ENCODE data around the gene TXNDC11. TPM values are rescaled to one million over a fixed set of nuclear protein-coding genes. Genes with fewer than 3 reads are reported as not detected.
A peak's percentile ranks its signal among the peaks of the same experiment; 100 is the strongest.

Gene TXNDC11
- polyA plus RNA-seq, 3 donors, result 40.2 to 42.6 (median 41.7) TPM

DNA sequence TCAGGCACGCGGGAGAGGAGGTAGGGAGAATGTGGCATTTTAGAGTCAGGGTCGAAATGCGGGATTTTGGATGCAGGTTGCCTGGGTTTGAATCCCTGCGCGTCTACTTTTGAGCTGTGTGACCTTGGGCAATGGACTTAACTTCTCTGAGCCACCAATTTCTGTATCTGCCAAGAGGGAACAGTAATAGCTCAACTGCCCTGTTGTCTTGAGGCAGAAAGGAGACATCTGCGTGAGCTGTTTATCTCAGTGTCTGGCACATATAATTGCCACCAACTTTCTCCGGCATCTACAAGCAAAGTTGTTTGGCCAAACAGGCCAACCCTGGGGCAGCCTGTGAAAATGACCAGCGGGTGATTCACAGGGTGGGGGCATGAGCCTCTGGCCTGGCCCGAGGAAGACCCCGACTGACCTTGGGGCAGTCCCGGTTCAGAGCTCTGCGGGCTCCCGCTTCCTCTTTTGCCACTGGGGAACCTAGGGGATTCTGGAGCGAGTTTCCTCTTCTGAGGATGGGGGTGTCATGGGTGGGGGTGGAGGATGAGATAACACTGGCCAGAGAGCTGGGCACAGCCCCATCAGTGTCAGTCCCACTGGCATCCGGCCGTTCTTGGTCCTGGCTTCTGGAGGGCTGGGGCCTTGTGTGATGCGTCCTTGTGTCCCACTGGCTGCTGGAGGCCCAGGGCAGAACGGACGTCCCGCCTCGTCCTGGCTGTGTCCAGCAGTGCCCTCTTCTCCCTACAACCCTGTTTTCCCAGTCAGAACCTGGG, 73.1 kb downstream of the TXNDC11 start:
- no peak for DNase-seq (ENCODE audit: extremely low read depth in 1 of 11, low read depth in 9 of 11, low spot score in 4 of 11)

DNA sequence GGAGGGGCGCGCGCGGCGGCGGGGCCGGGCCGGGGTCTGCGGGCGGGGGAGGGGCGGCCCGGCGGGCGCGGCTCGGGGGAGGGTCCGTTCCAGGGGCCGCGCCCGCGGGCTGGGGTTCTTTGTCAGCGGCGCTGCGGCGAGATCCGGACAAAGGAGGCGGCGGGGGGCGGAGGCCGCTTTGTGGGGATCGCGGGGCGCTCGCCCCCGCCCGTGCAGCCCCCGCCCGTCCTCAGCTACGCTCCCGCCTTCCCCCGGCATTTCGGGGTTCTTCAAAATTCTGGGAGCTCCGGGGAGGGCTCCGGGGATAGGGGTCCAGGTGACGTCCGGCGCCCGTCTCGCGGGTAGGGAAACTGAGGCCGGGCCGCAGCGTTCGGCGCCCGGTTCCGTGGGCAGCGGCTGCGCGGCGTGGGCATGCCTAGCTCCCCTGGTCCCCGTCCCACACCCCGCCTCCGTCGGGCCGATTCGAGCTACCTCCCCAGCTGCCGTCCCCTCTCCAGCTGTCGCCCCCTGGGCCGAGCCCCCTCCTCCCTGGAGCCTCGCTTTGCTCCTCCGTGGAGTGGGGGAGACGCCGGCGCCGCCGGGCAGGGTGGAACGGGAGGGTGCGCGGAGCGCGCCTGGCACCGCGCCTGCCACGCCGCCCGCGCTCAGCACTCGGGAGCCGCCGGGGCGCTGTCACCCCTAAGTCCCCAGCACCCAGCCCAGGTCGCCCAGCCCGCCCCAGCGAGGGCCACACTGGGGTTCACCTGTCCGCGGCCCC, 73.9 kb downstream of the TXNDC11 start:
- DNase-seq (ENCODE audit: extremely low read depth in 1 of 11, low read depth in 9 of 11, low spot score in 4 of 11), result no peak

DNA sequence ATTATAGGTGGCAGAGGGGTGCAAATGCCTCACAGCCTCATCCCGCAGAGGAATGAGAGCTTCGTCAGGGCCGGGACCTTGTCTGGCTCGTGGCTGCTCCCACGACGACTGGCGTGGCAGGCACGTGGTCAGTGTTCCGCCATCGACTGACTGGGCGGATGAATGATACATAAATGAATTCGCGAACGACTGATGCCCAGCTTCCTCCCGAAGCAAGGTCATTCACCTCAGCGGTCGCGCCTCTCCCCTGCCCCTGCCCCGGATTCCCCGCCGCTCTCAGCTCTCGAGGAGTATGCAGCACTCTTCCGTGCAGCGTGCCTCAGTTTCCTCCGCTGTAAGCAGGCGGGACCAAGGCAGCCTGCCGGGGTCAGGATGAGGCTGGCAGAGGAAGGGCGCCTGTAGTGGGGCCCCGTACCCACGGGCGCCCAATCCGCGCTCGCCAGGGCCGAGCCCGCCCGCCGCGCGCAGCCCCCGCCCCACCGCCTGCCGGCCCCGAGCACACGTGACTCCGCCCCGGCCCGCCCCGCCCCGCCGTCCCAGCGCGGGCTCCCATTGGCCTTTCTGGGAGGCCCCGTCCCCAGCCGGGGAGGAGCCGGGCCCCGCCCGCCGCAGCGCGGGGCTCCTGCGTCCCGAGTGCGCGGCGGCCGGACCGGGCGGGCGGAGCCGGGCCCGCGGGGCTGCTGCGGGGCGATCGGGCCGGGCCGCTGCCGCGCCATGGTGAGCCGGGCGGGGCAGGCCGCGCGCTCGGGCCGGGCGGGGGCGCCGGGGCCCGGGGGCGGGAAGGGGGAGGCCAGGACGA, 74.6 kb downstream of the TXNDC11 start, which contains the start of gene SNN:
Gene SNN (plus strand): TSS at position 632 of the 799 bp plus-strand sequence. CDS start 7,605 bp downstream, outside the sequence.
- peak in 10 of 11 donors; percentile 50 to 89 (median 82) for DNase-seq (ENCODE audit: extremely low read depth in 1 of 11, low read depth in 9 of 11, low spot score in 4 of 11)

DNA sequence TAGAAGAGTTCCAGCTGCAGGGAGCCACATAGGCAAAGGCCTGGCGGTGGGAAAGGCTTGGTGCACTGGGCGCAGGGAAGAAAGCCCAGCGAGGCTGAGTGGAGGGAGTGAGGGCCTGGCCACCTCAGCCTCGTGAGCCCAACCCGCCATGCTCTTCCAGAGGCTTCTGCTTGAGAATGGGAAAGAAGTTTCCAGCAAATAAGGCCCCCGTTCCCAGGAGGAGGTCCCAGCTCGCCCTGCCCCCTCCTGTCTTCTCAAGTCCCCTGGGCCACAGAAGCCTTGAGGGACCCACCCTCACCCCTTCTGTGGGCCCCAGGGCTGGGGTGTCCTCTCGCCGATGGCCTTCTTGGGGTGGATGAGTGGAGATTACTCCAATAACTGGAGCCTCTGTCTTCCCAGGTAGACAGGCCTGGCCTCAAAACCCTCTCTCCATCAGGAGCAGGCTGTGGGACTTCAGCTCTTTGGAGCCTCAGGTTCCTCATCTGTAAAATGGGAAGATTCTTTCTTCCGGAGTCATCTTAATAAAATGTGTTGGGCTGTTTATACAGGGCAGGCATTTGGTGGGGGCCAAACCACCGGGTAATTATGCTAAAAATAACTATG, 75.3 kb downstream of the TXNDC11 start:
- DNase-seq (ENCODE audit: extremely low read depth in 1 of 11, low read depth in 9 of 11, low spot score in 4 of 11), result no peak

DNA sequence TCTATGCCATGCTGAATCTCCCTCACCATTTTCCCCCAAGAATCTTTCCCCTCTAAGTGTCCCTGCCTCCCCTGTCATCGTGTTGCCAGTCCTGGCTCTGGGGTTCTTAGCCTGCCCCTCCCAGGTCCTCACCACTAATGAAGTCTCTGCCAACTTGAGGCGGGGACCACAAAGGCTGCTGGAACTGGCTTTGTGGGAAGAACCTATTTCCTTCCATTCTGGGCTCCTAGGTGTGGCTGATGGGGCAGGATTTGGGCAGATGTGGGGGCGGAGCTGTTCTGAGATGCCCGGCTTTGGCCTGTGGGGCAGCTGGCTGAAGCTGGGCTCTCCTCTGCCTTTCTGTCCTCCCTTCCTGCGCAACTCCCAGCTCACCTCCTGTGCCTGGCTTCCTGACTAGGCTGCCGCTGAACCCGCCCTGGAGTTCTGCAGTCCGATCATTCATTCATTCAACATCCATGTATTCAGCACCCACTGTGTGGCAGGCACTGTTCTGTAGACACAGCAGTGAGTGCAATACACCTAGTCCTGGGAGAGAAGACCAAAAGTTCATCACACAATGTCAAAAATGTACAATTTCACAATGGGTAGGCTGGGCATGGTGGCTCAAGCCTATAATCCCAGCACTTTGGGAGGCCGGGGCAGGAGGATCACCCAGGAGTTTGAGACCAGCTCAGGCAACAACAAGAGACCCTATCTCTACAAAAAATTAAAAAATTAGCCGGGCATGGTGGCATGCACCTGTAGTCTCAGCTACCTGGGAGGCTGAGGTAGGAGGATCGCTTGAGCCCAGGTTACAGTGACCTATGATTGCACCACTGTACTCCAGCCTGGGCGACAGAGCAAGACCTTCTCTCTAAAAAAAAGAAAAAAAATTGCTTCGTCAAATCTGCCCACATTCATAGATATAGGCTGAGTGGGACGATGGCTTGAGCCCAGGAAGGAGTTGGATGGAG, 76.3 kb downstream of the TXNDC11 start:
- DNase-seq (ENCODE audit: extremely low read depth in 1 of 11, low read depth in 9 of 11, low spot score in 4 of 11), result no peak

DNA sequence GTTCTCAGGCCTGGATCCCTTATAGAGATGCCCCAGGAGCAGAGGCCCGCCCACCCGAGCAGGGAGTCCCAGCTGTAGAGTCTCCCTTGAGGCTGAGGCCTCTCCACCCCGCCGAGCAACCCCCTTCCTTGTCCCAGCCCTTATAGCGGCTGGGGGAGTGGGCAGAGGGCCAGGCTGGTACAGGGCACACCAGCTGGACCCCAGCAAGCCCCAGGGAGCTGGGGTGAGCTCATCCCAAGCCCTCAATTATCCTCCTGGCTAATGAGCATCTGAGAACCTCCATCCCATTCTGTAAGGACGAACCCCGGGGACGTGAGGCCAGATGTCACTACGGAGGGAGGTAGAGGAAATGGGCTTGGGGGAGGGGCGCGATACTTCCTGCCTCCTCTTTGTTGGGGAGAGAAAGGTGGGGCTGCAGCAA, 77.6 kb downstream of the TXNDC11 start:
- DNase-seq (ENCODE audit: extremely low read depth in 1 of 11, low read depth in 9 of 11, low spot score in 4 of 11), result no peak

DNA sequence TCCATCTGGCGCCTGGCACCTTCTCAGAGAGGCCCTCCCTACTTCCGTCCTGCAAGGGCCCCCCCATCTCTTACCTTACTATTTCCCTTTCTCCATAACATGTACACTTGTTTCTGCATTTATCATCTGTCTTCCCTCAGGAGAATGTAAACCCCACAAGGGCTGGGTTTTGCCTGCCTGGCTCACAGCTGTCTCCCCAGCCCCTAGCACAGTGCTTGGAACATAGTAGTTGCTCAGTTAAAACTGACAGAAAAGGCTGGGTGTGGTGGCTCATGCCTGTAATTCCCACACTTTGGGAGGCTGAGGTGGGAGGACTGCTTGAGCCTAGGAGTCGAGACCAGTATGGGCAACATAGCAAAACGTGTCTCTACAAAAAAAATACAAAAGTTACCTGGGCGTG, 80.1 kb downstream of the TXNDC11 start:
- DNase-seq (ENCODE audit: extremely low read depth in 1 of 11, low read depth in 9 of 11, low spot score in 4 of 11), result no peak

DNA sequence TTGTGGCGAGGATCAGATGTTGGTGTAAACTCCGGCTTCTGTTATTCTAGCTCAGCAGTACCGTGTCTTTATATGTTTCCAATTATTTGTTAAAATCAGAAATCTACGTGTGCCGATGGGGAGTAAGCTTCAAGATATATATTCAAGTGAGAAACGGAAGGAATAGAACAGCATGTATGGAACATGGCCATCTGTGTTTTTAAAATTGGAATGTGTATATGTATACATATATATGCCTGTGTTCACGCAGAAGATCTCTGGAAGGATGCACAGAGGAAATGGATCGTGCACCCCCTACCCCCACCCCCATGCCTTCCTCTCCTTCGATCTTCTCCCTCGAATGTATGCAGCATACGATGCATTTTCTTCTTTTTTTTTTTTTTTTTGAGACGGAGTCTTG, 82.1 kb downstream of the TXNDC11 start:
- DNase-seq (ENCODE audit: extremely low read depth in 1 of 11, low read depth in 9 of 11, low spot score in 4 of 11), result no peak

DNA sequence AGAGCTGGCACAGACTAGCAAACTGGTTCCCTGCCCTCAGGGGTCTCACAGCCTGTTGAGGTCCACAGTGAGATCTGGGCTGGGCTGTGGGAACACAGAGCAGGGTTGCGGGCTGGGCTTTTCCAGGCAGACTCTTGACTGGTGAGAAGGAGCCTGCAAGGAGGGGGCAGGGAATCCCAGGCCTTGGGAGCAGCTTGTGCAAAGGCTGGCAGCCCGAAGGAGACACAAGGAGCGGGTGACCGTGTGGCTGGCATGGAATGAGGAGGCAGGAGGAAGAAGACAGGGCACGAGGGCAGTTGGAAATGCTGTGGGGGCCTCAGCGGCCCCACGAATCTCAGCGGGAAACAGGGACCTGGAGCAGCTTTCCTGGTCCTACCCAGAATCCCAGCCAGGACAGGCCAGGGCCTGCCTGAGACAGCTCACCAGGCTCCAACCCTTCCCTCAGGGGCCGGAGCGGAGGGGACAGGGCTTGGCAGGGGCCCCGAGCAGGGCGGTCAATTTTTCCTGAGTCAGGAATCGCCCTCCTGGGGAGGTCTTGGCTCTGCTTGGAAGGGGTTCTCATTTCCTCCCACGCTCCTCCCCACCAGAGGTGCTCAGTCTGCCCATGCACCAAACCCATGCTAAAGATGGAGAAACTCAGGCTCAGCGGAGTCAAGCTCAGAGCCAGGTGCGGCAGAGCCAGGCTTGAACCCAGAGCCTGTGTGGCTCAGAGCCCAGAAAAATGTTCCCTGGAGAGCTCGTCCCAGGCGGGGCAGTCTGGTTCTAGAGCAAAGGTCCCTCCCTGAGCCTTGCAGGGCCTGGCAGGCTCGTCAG, 83.6 kb downstream of the TXNDC11 start:
- DNase-seq (ENCODE audit: extremely low read depth in 1 of 11, low read depth in 9 of 11, low spot score in 4 of 11), result no peak

DNA sequence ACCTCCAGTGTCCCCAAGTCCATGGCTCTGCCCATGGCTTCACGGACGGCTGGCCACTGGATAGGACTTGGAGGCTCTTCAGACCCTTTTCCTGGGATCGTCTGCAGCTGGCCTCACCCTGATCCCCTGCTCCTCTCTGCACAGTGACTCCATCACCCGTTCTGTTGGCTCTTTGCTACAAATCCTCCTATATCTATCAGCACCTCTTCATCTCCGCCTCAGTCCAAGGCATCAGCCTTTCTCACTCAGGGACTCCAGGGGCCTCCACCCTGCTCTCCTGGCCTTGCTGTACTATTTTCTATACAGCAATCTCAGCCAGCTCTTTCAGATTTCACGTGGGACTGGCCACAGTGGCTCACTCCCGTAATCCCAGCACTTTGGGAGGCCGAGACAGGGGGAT, 85.1 kb downstream of the TXNDC11 start:
- DNase-seq (ENCODE audit: extremely low read depth in 1 of 11, low read depth in 9 of 11, low spot score in 4 of 11), result no peak

DNA sequence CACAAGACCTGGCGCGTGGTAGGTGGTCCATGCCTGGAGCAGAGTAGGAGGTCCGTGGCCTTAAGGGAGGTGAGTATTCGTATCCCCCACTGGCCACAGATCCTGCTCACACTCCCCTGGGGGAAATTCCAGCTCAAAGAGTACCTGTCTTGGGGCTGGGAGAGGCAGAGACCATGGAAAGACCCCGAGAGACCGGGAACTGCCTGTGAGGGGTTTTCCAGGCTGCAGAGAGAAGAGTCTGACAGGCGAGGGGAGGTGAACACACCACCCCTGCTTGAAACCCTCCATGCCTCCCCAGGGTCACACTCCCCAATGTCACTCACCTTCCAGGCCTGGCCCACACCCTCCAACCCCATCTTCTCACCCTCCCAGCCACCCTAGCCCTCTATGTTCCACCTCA, 87.0 kb downstream of the TXNDC11 start:
- DNase-seq (ENCODE audit: extremely low read depth in 1 of 11, low read depth in 9 of 11, low spot score in 4 of 11), result no peak

DNA sequence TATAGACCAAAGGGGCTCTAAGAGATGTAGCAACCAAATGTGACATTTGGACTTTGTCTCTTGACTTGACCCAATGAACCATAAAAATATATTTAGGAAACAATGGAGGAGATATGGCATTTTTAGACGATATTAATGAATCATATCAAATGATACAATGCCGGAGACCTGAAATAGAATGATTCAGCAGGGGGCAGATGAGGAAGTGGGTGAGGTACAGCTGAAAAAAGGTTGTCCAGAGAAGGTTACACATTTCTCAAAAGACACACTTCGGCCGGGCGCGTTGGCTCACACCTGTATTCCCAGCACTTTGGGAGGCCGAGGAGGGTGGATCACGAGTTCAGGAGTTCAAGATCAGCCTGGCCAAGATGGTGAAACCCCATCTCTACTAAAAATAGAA, 90.9 kb downstream of the TXNDC11 start:
- DNase-seq (ENCODE audit: extremely low read depth in 1 of 11, low read depth in 9 of 11, low spot score in 4 of 11), result no peak

DNA sequence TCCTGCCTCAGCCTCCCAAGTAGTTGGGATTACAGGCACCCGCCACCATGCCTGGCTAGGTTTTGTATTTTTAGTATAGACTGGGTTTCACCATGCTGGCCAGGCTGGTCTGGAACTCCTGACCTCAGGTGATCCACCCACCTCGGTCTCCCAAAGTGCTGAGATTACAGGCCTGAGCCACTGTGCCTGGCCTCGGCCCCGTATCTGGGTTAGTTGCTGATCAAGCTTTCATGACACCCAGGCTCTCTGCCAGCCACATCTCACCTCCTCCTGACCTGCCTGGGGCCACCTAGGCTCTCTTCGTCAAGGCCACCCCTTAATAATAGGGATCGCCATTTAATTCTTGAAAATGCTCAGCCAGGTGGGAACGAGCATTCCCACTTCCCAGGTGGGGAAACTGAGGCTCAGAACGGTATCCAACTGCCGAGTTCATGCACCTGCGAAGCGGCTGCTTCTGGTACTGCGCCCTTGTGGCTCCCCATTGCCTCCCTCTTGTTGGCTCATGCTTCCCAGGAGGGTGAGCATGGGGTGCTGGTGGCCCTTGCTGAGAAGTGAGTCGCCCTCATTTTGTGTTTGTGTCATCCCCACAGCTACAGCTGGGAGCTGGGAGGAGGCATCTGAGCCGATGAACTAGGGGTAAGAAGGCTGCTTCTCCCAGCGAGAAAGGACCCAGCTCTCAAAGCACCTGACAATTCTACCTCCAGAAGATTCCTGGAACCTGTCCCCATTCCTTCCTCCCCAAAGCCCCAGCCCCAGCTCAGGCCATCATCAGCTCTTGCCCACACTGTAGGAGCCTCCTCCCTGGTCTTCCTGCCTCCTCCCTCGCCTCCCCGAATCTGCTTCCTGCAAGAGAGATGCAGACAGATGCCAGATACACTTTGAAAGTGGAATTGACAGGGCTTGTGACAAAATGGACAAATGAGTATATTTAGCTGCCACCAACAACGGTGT, 91.7 kb downstream of the TXNDC11 start:
- DNase-seq (ENCODE audit: extremely low read depth in 1 of 11, low read depth in 9 of 11, low spot score in 4 of 11), result no peak

DNA sequence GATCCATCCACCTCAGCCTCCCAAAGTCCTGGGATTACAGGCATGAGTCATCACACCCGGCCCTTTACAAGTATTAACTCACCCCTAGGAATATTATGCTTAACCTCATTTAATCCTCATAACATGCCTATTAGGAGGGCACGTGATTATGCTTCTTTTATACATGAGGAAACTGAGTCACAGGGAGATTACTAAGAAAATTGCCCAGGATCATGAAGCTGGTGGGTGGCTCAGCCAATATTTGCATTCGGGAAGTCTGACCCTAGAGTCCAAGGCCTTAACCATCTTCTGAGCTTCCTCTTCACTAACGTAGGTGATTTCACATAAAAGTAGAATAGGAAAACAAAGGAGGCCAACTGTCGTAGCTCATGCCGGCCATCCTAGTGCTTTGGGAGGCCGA, 93.4 kb downstream of the TXNDC11 start:
- DNase-seq (ENCODE audit: extremely low read depth in 1 of 11, low read depth in 9 of 11, low spot score in 4 of 11), result no peak

DNA sequence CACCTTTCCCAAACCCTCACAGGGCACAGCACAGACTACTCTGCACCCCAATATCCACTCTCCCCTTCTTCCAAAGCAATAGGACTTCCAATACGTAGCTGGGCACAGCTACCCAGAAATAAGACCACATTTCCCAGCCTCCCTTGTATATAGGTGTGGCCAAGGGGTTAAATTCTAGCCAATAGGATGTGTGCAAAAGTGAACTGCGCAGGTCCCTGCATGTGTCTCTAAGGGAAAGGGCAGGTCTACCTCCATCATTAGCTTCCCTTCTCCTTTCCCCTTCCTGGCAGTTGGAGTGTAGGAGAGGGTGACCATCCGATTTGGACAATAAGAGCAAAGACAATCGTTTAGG, 99.9 kb downstream of the TXNDC11 start:
- DNase-seq (ENCODE audit: extremely low read depth in 1 of 11, low read depth in 9 of 11, low spot score in 4 of 11), result no peak

DNA sequence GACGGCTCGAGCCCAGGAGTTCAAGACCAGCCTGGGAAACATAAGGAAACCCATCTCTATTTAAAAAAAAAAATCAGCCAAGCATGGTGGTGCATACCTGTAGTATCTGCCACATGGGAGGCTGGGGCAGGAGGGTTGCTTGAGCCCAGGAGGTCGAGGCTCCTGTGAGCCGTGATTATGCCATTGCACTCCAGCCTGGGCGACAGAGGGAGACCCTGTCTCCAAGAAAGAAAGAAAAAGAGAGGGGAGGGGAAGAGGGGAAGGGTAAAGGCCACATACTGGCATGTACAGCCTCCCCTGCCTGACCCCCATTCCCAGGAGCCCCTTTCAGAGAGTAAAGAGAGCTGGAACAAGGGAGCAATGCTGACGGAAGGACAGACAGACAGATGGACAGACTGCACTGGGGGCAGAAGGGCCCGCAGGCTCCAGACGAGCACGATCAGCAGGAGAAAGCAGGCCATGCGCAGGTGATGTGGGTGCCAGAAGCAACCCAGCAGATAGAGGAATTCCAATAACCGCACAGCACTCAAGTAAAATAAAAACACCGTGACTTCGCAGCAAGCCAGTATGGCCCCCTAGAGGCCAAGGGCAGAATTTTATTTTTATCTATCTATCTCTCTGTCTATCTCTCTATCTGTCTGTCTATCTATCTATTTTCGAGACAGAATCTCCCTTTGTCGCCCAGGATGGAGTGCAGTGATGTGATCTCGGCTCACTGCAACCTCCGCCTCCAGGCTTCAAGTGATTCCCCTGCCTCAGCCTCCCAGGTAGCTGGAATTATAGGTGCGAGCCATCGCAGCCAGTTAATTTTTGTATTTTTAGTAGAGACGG, 101.5 kb downstream of the TXNDC11 start:
- DNase-seq (ENCODE audit: extremely low read depth in 1 of 11, low read depth in 9 of 11, low spot score in 4 of 11), result no peak

Data from renal cortex interstitium (tissue), 11 donors.